Measurements from ENCODE around the gene COASY.

DNA sequence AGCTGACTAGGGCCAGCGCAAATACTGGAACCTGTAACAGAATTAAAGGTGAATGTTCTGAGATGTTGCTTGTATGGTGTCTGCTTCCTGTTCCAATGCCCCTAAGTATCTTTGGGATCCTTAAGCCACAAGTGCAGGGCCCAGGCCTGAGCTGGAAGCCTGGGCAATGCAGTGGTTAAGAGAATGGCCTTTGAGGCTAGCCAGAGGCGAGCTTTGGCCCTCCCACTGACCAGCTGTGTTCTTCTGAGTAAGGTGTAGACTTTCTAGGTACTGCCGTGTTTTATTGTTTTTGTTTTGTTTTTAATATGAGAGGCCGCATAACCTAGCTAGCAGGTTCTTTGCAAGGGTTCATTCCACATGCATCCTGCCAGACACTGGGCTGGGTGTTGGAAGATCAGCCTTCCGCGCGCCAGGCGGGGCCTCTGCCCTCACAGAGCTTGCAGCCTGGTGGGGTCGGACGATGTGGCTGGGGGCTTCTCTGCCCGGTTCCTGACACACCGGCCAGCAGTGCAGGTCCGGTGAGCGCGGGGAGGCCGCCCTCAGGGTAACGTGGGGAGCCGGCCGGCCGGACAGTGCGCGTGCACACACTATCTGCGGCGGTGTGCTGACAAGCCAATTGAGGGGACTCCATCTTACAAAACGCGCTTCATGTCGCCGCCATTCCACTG is 4.4 kb downstream of the COASY start:
- no peak for TF ChIP-seq POLR2A (IDR thresholded peaks at IDR 0.05)
- TF ChIP-seq, protein P1, sequence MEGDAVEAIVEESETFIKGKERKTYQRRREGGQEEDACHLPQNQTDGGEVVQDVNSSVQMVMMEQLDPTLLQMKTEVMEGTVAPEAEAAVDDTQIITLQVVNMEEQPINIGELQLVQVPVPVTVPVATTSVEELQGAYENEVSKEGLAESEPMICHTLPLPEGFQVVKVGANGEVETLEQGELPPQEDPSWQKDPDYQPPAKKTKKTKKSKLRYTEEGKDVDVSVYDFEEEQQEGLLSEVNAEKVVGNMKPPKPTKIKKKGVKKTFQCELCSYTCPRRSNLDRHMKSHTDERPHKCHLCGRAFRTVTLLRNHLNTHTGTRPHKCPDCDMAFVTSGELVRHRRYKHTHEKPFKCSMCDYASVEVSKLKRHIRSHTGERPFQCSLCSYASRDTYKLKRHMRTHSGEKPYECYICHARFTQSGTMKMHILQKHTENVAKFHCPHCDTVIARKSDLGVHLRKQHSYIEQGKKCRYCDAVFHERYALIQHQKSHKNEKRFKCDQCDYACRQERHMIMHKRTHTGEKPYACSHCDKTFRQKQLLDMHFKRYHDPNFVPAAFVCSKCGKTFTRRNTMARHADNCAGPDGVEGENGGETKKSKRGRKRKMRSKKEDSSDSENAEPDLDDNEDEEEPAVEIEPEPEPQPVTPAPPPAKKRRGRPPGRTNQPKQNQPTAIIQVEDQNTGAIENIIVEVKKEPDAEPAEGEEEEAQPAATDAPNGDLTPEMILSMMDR (IDR thresholded peaks at IDR 0.05 in 8 of 11, conservative IDR thresholded peaks at IDR 0.05 in 3 of 11): no peak

Data from spleen (tissue), 7 donors.